Mesenchymal stem cell (in vitro differentiated cells and primary cell): ENCODE data around the gene TMEM127. TPM values are rescaled to one million over a fixed set of nuclear protein-coding genes. Genes with fewer than 3 reads are reported as not detected.

ENCODE experiments used
- DNase-seq: peaks from one replicate; pipeline ENCODE4 v3.0.0-alpha.2; 2013
- H2AFZ ChIP-seq: one replicate; pipeline ENCODE4 v1.6.1; 2013; ENCODE audit warnings: low read depth, mild to moderate bottlenecking, control low read depth, inconsistent platforms, low read length, moderate library complexity
- H2AK5ac ChIP-seq: 2 replicates; pipeline ENCODE4 v1.6.1; 2013; ENCODE audit warnings: low read length, moderate library complexity, mild to moderate bottlenecking, inconsistent platforms; ENCODE audit not compliant: severe bottlenecking
- H2BK120ac ChIP-seq: one replicate; pipeline ENCODE4 v1.6.1; 2013; ENCODE audit warnings: low read depth, mild to moderate bottlenecking, inconsistent platforms, low read length, moderate library complexity
- H2BK12ac ChIP-seq, 2 experiments: one replicate each; pipeline ENCODE4 v1.6.1; 2013; ENCODE audit warnings: inconsistent platforms in 2 of 2, low read length in 2 of 2, mild to moderate bottlenecking in 2 of 2, moderate library complexity in 2 of 2, control low read depth in 1 of 2
- H2BK15ac ChIP-seq: one replicate; pipeline ENCODE4 v1.6.1; 2013; ENCODE audit warnings: mild to moderate bottlenecking, low read depth, inconsistent platforms; ENCODE audit not compliant: poor library complexity, severe bottlenecking
- H2BK5ac ChIP-seq: 2 replicates; pipeline ENCODE4 v1.6.1; 2013; ENCODE audit warnings: low read depth, mild to moderate bottlenecking, low read length, control low read depth, inconsistent platforms; ENCODE audit not compliant: poor library complexity, severe bottlenecking
- H3K14ac ChIP-seq, 2 experiments: one replicate each; pipeline ENCODE4 v1.6.1; 2013; ENCODE audit warnings: inconsistent platforms in 2 of 2, low read length in 2 of 2, control low read depth in 1 of 2, mild to moderate bottlenecking in 1 of 2, moderate library complexity in 1 of 2
- H3K18ac ChIP-seq, 2 experiments: one replicate each; pipeline ENCODE4 v1.6.1; 2013; ENCODE audit warnings: inconsistent platforms in 2 of 2, low read length in 2 of 2, control low read depth in 1 of 2, low read depth in 1 of 2, mild to moderate bottlenecking in 1 of 2
- H3K23ac ChIP-seq, 2 experiments: one replicate each; pipeline ENCODE4 v1.6.1; 2013; ENCODE audit warnings: inconsistent platforms in 2 of 2, low read length in 2 of 2, mild to moderate bottlenecking in 2 of 2, moderate library complexity in 2 of 2, control low read depth in 1 of 2
- H3K27ac ChIP-seq: 2 replicates; pipeline ENCODE4 v1.5.1; 2013; ENCODE audit warnings: mild to moderate bottlenecking, moderate library complexity, low read length, control low read depth, inconsistent platforms; ENCODE audit not compliant: poor library complexity, severe bottlenecking
- H3K27me3 ChIP-seq, 2 experiments: 2 replicates each; pipeline versions ENCODE4 v1.6.1 to v1.7.0; 2013; ENCODE audit warnings: low read length in 2 of 2, mild to moderate bottlenecking in 2 of 2, moderate library complexity in 2 of 2, control low read depth in 1 of 2, inconsistent platforms in 1 of 2; ENCODE audit not compliant: control insufficient read depth in 1 of 2, insufficient read depth in 1 of 2
- H3K36me3 ChIP-seq, 2 experiments: 2 replicates each; pipeline versions ENCODE4 v1.6.1 to v1.7.0; 2013; ENCODE audit warnings: low read length in 2 of 2, control low read depth in 1 of 2, inconsistent platforms in 1 of 2, low read depth in 1 of 2, mild to moderate bottlenecking in 1 of 2; ENCODE audit not compliant: insufficient read depth in 2 of 2, control insufficient read depth in 1 of 2
- H3K4ac ChIP-seq, 2 experiments: one replicate each; pipeline ENCODE4 v1.6.1; 2013; ENCODE audit warnings: inconsistent platforms in 2 of 2, low read length in 2 of 2, mild to moderate bottlenecking in 2 of 2, moderate library complexity in 2 of 2, control low read depth in 1 of 2, low read depth in 1 of 2
- H3K4me1 ChIP-seq: 2 replicates; pipeline ENCODE4 v1.6.1; 2013; ENCODE audit warnings: low read depth, low read length, control low read depth; ENCODE audit not compliant: control insufficient read depth, insufficient read depth
- H3K4me2 ChIP-seq: 2 replicates; pipeline ENCODE4 v1.6.1; 2013; ENCODE audit warnings: low read length, mild to moderate bottlenecking, inconsistent platforms; ENCODE audit not compliant: poor library complexity, severe bottlenecking
- H3K4me3 ChIP-seq, 2 experiments: 2 replicates each; pipeline versions ENCODE4 v1.5.1 to v1.7.0; 2013; ENCODE audit warnings: low read length in 2 of 2, mild to moderate bottlenecking in 2 of 2, control low read depth in 1 of 2, low read depth in 1 of 2; ENCODE audit not compliant: insufficient read depth in 1 of 2
- H3K79me1 ChIP-seq: replicated peaks from 2 replicates; pipeline ENCODE4 v1.6.1; 2013; ENCODE audit warnings: mild to moderate bottlenecking, control low read depth, low read length, inconsistent platforms; ENCODE audit not compliant: poor library complexity, severe bottlenecking
- H3K9ac ChIP-seq: 2 replicates; pipeline ENCODE4 v1.7.0; 2013; ENCODE audit warnings: mild to moderate bottlenecking, low read length, moderate library complexity
- H3K9me3 ChIP-seq: 2 replicates; pipeline ENCODE4 v1.7.0; 2013; ENCODE audit warnings: mild to moderate bottlenecking, low read length; ENCODE audit not compliant: control insufficient read depth
- H4K8ac ChIP-seq: one replicate; pipeline ENCODE4 v1.6.1; 2013; ENCODE audit warnings: inconsistent platforms, mild to moderate bottlenecking, low read length, moderate library complexity
- H4K91ac ChIP-seq: one replicate; pipeline ENCODE4 v1.6.1; 2013; ENCODE audit warnings: mild to moderate bottlenecking, low read length, inconsistent platforms
- WGBS: methylation state at CpG from one replicate; pipeline ENCODE4 v1.1.7; 2013; ENCODE audit warnings: mixed read lengths; 5-methylcytosine and 5-hydroxymethylcytosine counted together
- polyA plus RNA-seq, 2 experiments: library from polyadenylated mRNA; stranded (reverse); fragments of 200-250 nt; gene quantifications; one replicate each; pipeline ENCODE4 v1.2.3, GENCODE V29; 2013

TMEM127 gene
- polyA plus RNA-seq (2013, experiment 1 of 2) = 56.4 TPM
- polyA plus RNA-seq (2013, experiment 2 of 2) = 55.0 TPM

GRCh38 chr2:96265840-96266679, at the start of gene TMEM127, which contains the start of gene CIAO1:
TMEM127 (minus strand) TSS chr2:96265997; CDS start chr2:96265381, 616 bp downstream.
CIAO1 (plus strand) TSS chr2:96266225; CDS start chr2:96266351, 126 bp downstream.
- peak within 1 kb of the TSS in 1 of 2 experiments; percentile 94 for H3K14ac ChIP-seq
- H3K27ac ChIP-seq = peak within 1 kb of the TSS; percentile 65
- no peaks in the 10 kb centered on the region for H3K9me3 ChIP-seq
- H2AFZ ChIP-seq = peak within 1 kb of the TSS; percentile 94
- no peak within 1 kb of the TSS for H2AK5ac ChIP-seq
- peak within 1 kb of the TSS; percentile 85 to 90 for H3K18ac ChIP-seq
- no peak within 1 kb of the TSS for H2BK5ac ChIP-seq
- H3K36me3 ChIP-seq = peaks cover 29 to 47% of the 10 kb centered on the region in 2 experiments
- peak within 1 kb of the TSS; percentile 95 to 100 for H3K4me3 ChIP-seq
- under 1% methylated on average over 65 of the region's 81 CpGs for WGBS
- no peak within 1 kb of the TSS for H2BK120ac ChIP-seq
- peak; percentile 99 for DNase-seq
- H3K27me3 ChIP-seq = no peaks in the 10 kb centered on the region
- H3K4ac ChIP-seq = peak within 1 kb of the TSS; percentile 59 to 91
- H3K4me2 ChIP-seq = peak within 1 kb of the TSS; percentile 69
- peak within 1 kb of the TSS; percentile 74 for H2BK15ac ChIP-seq
- H2BK12ac ChIP-seq = peak within 1 kb of the TSS in 1 of 2 experiments; percentile 38
- peak within 1 kb of the TSS; percentile 87 for H4K8ac ChIP-seq
- H3K23ac ChIP-seq = peak within 1 kb of the TSS in 1 of 2 experiments; percentile 86
- peaks cover 15% of the 10 kb centered on the region for H3K4me1 ChIP-seq
- H3K9ac ChIP-seq = peak within 1 kb of the TSS; percentile 93
- peaks cover 26% of the 10 kb centered on the region for H3K79me1 ChIP-seq
- H4K91ac ChIP-seq = peak within 1 kb of the TSS; percentile 89

- Histone ChIP-seq H4K91ac (no peak overlapping the region), H3K4me1 (peaks cover 3% of the 10 kb centered on the region), H3K9me3 (no peaks in the 10 kb centered on the region), H3K4me2 (no peak overlapping the region), H3K27ac (no peak overlapping the region), H3K36me3 (no peaks in the 10 kb centered on the region), H3K23ac (no peak overlapping the region), H3K27me3 (no peaks in the 10 kb centered on the region), H2BK12ac (no peak overlapping the region), H2AK5ac (no peak overlapping the region), H2BK120ac (no peak overlapping the region), H3K4me3 (no peak overlapping the region), H2BK5ac (no peak overlapping the region), H3K4ac (no peak overlapping the region), H3K14ac (no peak overlapping the region), H4K8ac (no peak overlapping the region), H3K9ac (no peak overlapping the region), H3K79me1 (no peaks in the 10 kb centered on the region), H2AFZ (no peak overlapping the region), H2BK15ac (no peak overlapping the region), H3K18ac (no peak overlapping the region)
- WGBS = 68% methylated on average over 3 of the region's 3 CpGs
- DNase-seq = no peak
Measured at GRCh38 chr2:96315005-96315399, 49.2 kb upstream of the TMEM127 start.

- H2AK5ac ChIP-seq = no peak overlapping the region
- no peaks in the 10 kb centered on the region for H3K9me3 ChIP-seq
- no peak overlapping the region for H3K23ac ChIP-seq
- H3K4me3 ChIP-seq = no peak overlapping the region
- no peak overlapping the region for H3K4me2 ChIP-seq
- H3K27me3 ChIP-seq = no peaks in the 10 kb centered on the region
- peaks cover 10% of the 10 kb centered on the region for H3K4me1 ChIP-seq
- WGBS = 93% methylated on average over 5 of the region's 5 CpGs
- H2BK120ac ChIP-seq = no peak overlapping the region
- no peak overlapping the region for H2AFZ ChIP-seq
- peaks cover 3 to 12% of the 10 kb centered on the region in 2 experiments for H3K36me3 ChIP-seq
- H4K8ac ChIP-seq = no peak overlapping the region
- no peak overlapping the region for H2BK12ac ChIP-seq
- H3K4ac ChIP-seq = no peak overlapping the region
- no peak overlapping the region for H2BK5ac ChIP-seq
- H3K27ac ChIP-seq = no peak overlapping the region
- H3K14ac ChIP-seq = no peak overlapping the region
- peaks cover 14% of the 10 kb centered on the region for H3K79me1 ChIP-seq
- no peak overlapping the region for H4K91ac ChIP-seq
- no peak overlapping the region for H3K9ac ChIP-seq
- no peak overlapping the region for H3K18ac ChIP-seq
- no peak for DNase-seq
- H2BK15ac ChIP-seq = no peak overlapping the region
Measured at GRCh38 chr2:96308248-96308647, 42.5 kb upstream of the TMEM127 start.

GRCh38 chr2:96306370-96306769, 40.6 kb upstream of the TMEM127 start:
- Histone ChIP-seq H2BK12ac (no peak overlapping the region), H4K91ac (peak overlapping the region; percentile 59), H3K27ac (no peak overlapping the region), H3K4me1 (peaks cover 10% of the 10 kb centered on the region), H3K4ac (peak overlapping the region; percentile 65 to 87), H2AFZ (peak overlapping the region; percentile 8), H3K4me2 (peak overlapping the region; percentile 71), H3K36me3 (peaks cover 16 to 31% of the 10 kb centered on the region in 2 experiments), H3K4me3 (peak overlapping the region in 1 of 2 experiments; percentile 100), H2BK15ac (no peak overlapping the region), H2BK120ac (no peak overlapping the region), H3K9ac (peak overlapping the region; percentile 97), H3K23ac (no peak overlapping the region), H2BK5ac (no peak overlapping the region), H3K79me1 (peaks cover 25% of the 10 kb centered on the region), H3K27me3 (no peaks in the 10 kb centered on the region), H3K9me3 (no peaks in the 10 kb centered on the region), H3K14ac (no peak overlapping the region), H3K18ac (no peak overlapping the region), H2AK5ac (peak overlapping the region; percentile 66), H4K8ac (peak overlapping the region; percentile 97)
- no peak for DNase-seq
- WGBS = 100% methylated on average over 3 of the region's 3 CpGs
